Panc1 (cell line): ENCODE results near the gene WNT11. TPM values are rescaled to one million over a fixed set of nuclear protein-coding genes. Genes with fewer than 3 reads are reported as not detected.

Experiments used
- ATAC-seq: fragments of 200-7000 bp; cut with Tn5 transposase; 2 replicates; pipeline ENCODE4 v1.9.1; 2020; ENCODE audit warnings: mild to moderate bottlenecking, moderate library complexity
- BruUV-seq: library from RNA; stranded (reverse); fragments of 400-500 nt; replicated peaks from 2 replicates; lab custom pipeline; 2021; lab: Mats Ljungman, UMichigan
- CTCF ChIA-PET: fragments of 300-600 bp; sonication (Branson Sonifier 250); formaldehyde crosslinking; loops from one replicate; lab custom pipeline; 2022; ENCODE audit warnings: antibody characterized with exemption; lab: Charles Lee
- POLR2A ChIA-PET: fragments of 300-600 bp; sonication (Branson Sonifier 250); formaldehyde crosslinking; loops from one replicate; lab custom pipeline; 2022; ENCODE audit warnings: antibody characterized with exemption; lab: Charles Lee
- DNase-seq: peaks from one replicate; pipeline ENCODE4 v3.0.0-alpha.2; 2010; ENCODE audit warnings: low read depth, low spot score
- H3K27ac ChIP-seq: 2 replicates; pipeline ENCODE4 v1.5.1; 2011; ENCODE audit warnings: mild to moderate bottlenecking, low read length, inconsistent platforms
- H3K27me3 ChIP-seq: fragments of 200-500 bp; sonication (Bioruptor generic); 2 replicates; pipeline ENCODE4 v1.6.0; 2014; ENCODE audit warnings: low read length, inconsistent platforms; ENCODE audit not compliant: control insufficient read depth, insufficient read depth
- H3K36me3 ChIP-seq: fragments of 200-500 bp; sonication (Bioruptor generic); 2 replicates; pipeline ENCODE4 v1.5.1; 2014; ENCODE audit warnings: inconsistent platforms, mild to moderate bottlenecking, low read length, moderate library complexity; ENCODE audit not compliant: control insufficient read depth, insufficient read depth
- H3K4me1 ChIP-seq: 2 replicates; pipeline ENCODE4 v1.5.1; 2011; ENCODE audit warnings: inconsistent platforms, mild to moderate bottlenecking, low read length, moderate library complexity; ENCODE audit not compliant: control insufficient read depth, insufficient read depth
- H3K4me3 ChIP-seq, 2 experiments: 2 replicates each; pipeline ENCODE4 v1.5.1; 2011 to 2012; ENCODE audit warnings: low read depth in 2 of 2, low read length in 2 of 2, mild to moderate bottlenecking in 2 of 2, inconsistent platforms in 1 of 2, moderate library complexity in 1 of 2
- H3K9me3 ChIP-seq: fragments of 200-500 bp; sonication (Bioruptor generic); 2 replicates; pipeline ENCODE4 v1.5.1; 2014; ENCODE audit warnings: low read depth, mild to moderate bottlenecking, inconsistent platforms, low read length, moderate library complexity; ENCODE audit not compliant: control insufficient read depth, insufficient read depth
- POLR2AphosphoS5 ChIP-seq: IDR thresholded peaks from 2 replicates; pipeline ENCODE4 v1.6.1; 2012; ENCODE audit warnings: mild to moderate bottlenecking, low read depth, low read length, moderate library complexity
- SIN3A ChIP-seq: IDR thresholded peaks from 2 replicates; pipeline ENCODE4 v1.6.1; 2012; ENCODE audit warnings: low read depth, mild to moderate bottlenecking, low read length, moderate library complexity, borderline replicate concordance; ENCODE audit not compliant: insufficient read depth
- TCF7L2 ChIP-seq: IDR thresholded peaks from 2 replicates; pipeline ENCODE4 v1.6.1; 2011; ENCODE audit warnings: mild to moderate bottlenecking, low read depth, low read length, inconsistent platforms
- in situ Hi-C: cut with HindIII; loops from 2 replicates; pipeline ENCODE4 v1.10.0; 2016; ENCODE audit warnings: low sequenced_read_pairs, low pct_unique_long_range_greater_than_20kb
- intact Hi-C: fragments of 100-400 bp; cut with micrococcal nuclease; formaldehyde crosslinking; loops from one replicate; pipeline ENCODE4 v1.10.0; 2022; ENCODE audit not compliant: unreplicated experiment
- total RNA-seq: library from RNA; stranded (reverse); gene quantifications from one replicate; pipeline ENCODE4 v1.2.1, GENCODE V29; 2021; ENCODE audit not compliant: unreplicated experiment
- TF ChIP-seq, protein P1 (sequence below), 2 experiments: IDR thresholded peaks; 2 replicates each; pipeline ENCODE4 v1.6.1; 2011 to 2012; ENCODE audit warnings: low read depth in 2 of 2, control low read depth in 1 of 2, low read length in 1 of 2, mild to moderate bottlenecking in 1 of 2, moderate library complexity in 1 of 2; ENCODE audit not compliant: insufficient read depth in 1 of 2
- TF ChIP-seq, protein P2 (sequence below): fragments of 450-650 bp; IDR thresholded peaks from 2 replicates; pipeline ENCODE4 v1.5.1; 2017; ENCODE audit warnings: mild to moderate bottlenecking

WNT11 gene
- total RNA-seq, 1 experiment from 2014 or later: 1.1 TPM

- no peak for TF ChIP-seq TCF7L2
- TF ChIP-seq, protein P1, sequence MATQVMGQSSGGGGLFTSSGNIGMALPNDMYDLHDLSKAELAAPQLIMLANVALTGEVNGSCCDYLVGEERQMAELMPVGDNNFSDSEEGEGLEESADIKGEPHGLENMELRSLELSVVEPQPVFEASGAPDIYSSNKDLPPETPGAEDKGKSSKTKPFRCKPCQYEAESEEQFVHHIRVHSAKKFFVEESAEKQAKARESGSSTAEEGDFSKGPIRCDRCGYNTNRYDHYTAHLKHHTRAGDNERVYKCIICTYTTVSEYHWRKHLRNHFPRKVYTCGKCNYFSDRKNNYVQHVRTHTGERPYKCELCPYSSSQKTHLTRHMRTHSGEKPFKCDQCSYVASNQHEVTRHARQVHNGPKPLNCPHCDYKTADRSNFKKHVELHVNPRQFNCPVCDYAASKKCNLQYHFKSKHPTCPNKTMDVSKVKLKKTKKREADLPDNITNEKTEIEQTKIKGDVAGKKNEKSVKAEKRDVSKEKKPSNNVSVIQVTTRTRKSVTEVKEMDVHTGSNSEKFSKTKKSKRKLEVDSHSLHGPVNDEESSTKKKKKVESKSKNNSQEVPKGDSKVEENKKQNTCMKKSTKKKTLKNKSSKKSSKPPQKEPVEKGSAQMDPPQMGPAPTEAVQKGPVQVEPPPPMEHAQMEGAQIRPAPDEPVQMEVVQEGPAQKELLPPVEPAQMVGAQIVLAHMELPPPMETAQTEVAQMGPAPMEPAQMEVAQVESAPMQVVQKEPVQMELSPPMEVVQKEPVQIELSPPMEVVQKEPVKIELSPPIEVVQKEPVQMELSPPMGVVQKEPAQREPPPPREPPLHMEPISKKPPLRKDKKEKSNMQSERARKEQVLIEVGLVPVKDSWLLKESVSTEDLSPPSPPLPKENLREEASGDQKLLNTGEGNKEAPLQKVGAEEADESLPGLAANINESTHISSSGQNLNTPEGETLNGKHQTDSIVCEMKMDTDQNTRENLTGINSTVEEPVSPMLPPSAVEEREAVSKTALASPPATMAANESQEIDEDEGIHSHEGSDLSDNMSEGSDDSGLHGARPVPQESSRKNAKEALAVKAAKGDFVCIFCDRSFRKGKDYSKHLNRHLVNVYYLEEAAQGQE (IDR thresholded peaks at IDR 0.05; ENCODE audit: insufficient read depth in 1 of 2, low read depth in 2 of 2, low read length in 1 of 2): no peak
- TF ChIP-seq POLR2AphosphoS5: no peak
- TF ChIP-seq, protein P2, sequence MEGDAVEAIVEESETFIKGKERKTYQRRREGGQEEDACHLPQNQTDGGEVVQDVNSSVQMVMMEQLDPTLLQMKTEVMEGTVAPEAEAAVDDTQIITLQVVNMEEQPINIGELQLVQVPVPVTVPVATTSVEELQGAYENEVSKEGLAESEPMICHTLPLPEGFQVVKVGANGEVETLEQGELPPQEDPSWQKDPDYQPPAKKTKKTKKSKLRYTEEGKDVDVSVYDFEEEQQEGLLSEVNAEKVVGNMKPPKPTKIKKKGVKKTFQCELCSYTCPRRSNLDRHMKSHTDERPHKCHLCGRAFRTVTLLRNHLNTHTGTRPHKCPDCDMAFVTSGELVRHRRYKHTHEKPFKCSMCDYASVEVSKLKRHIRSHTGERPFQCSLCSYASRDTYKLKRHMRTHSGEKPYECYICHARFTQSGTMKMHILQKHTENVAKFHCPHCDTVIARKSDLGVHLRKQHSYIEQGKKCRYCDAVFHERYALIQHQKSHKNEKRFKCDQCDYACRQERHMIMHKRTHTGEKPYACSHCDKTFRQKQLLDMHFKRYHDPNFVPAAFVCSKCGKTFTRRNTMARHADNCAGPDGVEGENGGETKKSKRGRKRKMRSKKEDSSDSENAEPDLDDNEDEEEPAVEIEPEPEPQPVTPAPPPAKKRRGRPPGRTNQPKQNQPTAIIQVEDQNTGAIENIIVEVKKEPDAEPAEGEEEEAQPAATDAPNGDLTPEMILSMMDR: no peak
- no peak for TF ChIP-seq SIN3A
- Histone ChIP-seq H3K27ac (no peak overlapping the region), H3K9me3 (no peaks in the 10 kb centered on the region), H3K27me3 (no peaks in the 10 kb centered on the region; the same call in 1 of the 2 replicates), H3K4me1 (peaks cover 4% of the 10 kb centered on the region; the same call in 1 of the 2 replicates), H3K4me3 (no peak overlapping the region), H3K36me3 (no peaks in the 10 kb centered on the region)
- intact Hi-C loops: no loop called here
- ChIA-PET CTCF (no interaction called here), POLR2A (no interaction called here)
- ATAC-seq (no peak), DNase-seq (no peak)
- no TSS peak for BruUV-seq
- in situ Hi-C loops: no loop called here
Measured at GRCh38 chr11:76163289-76163880, 42.9 kb downstream of the WNT11 start.

GRCh38 chr11:76162336-76163288 is 43.7 kb downstream of the WNT11 start:
- no TSS peak for BruUV-seq
- in situ Hi-C loops (no loop called here), intact Hi-C loops (no loop called here)
- Histone ChIP-seq H3K27ac (no peak overlapping the region), H3K4me3 (no peak overlapping the region), H3K36me3 (no peaks in the 10 kb centered on the region), H3K27me3 (no peaks in the 10 kb centered on the region; the same call in 1 of the 2 replicates), H3K9me3 (no peaks in the 10 kb centered on the region), H3K4me1 (peaks cover 4% of the 10 kb centered on the region; the same call in 1 of the 2 replicates)
- ATAC-seq (no peak), DNase-seq (no peak)
- ChIA-PET POLR2A (no interaction called here), CTCF (no interaction called here)
- no peak for TF ChIP-seq TCF7L2
- TF ChIP-seq SIN3A: no peak
- no peak for TF ChIP-seq POLR2AphosphoS5
- TF ChIP-seq, protein P2: no peak
- TF ChIP-seq, protein P1 (IDR thresholded peaks at IDR 0.05; ENCODE audit: insufficient read depth in 1 of 2, low read depth in 2 of 2, low read length in 1 of 2): no peak
